ENCODE results near the gene ETFDH.
"Not testable (repeated sequence)": the region's sequence is repeated elsewhere in the genome, so short reads cannot be mapped to it uniquely, and the experiment has no call there.

Gene ETFDH

DNA sequence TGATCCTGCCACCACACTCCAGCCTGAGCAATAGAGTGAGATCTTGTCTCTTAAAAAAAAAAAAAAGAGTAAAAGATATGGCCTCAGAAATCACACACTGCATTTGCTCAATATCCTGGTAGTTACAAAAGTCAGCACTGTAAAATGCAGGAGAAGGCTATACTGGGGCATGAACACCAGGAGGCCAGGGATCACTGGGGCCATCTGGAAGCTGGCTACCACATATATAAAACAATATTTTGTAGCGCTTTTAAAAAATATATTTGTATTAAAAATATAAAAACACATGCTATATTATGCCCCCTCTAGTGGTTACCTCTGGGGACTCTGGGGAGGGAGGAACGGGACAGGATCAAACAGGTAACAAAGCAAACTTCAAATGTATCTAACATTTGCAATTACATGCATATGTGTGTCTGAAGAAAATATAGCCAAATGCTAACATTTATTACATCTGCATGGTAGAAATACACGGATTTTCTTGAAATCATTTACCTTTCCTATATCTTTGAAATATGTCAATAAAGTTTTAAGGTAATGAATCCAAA is 4.4 kb upstream of the ETFDH start:
- Mint-ChIP-seq H3K27me3 (no peaks in the 10 kb centered on the region), H3K36me3 (peaks cover 2% of the 10 kb centered on the region), H3K4me1 (ENCODE audit: low read depth) (peaks cover 14% of the 10 kb centered on the region), H3K9me3 (ENCODE audit: low read depth) (no peaks in the 10 kb centered on the region), H3K27ac (no peak overlapping the region), H3K4me3 (no peak overlapping the region)

- Mint-ChIP-seq H3K4me1 (ENCODE audit: low read depth) (peaks cover 20% of the 10 kb centered on the region), H3K4me3 (no peak overlapping the region), H3K36me3 (peaks cover 2% of the 10 kb centered on the region), H3K27ac (no peak overlapping the region), H3K9me3 (ENCODE audit: low read depth) (no peaks in the 10 kb centered on the region), H3K27me3 (no peaks in the 10 kb centered on the region)
Measured at GRCh38 chr4:158669310-158669709, 2.8 kb upstream of the ETFDH start.

DNA sequence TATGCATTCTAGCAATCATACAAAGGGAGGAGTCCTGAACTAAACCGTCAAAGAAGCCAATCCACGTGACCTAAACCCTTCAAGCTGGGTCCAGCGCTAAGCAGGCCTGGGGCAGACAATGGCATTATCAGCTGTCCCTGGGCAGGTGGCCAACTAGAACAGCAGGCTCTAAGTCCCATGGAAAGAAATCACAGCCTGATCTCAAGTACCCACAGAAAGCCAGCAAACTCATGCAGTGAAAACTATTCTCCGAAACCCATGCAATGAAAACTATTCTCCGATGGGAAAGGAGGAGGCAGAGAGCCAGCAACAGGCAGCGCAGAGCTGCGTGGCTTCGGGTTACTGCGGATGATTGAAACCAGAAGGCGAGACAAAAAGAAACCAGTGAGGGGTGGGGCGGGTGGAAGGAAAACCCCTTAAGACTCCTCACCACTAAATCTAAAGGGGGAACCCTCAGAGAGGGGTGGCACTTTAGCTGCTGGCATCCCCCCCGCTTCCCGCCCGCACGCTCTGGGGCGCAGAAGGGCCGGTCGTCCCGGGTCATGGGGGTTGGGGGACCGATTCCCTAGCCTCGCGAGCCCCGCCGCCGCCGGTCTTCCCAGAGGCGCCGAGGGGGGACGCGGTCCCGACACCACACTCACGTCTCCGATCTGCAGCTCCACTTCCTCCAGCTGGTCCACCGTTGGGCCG is 976 bp upstream of the ETFDH start:
- H3K36me3 Mint-ChIP-seq, result peaks cover 2% of the 10 kb centered on the region
- peak overlapping the region; percentile 97 for H3K27ac Mint-ChIP-seq
- no peaks in the 10 kb centered on the region for H3K27me3 Mint-ChIP-seq
- H3K4me3 Mint-ChIP-seq, result peak overlapping the region; percentile 98
- H3K4me1 Mint-ChIP-seq (ENCODE audit: low read depth), result peaks cover 22% of the 10 kb centered on the region
- H3K9me3 Mint-ChIP-seq (ENCODE audit: low read depth), result no peaks in the 10 kb centered on the region

DNA sequence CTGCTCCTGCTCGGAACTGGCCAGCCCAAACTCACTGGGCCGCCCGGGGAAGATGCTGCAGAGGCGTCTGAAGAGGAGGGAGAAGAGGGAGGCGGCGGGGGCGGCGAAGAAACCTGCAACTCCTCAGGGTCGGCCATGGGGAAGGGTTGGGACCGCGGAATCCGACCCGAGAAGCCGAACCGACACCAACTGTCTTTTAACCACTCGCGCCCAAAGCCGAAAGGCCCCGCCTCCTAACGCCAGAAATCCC is 506 bp upstream of the ETFDH start, which contains the start of gene C4orf46:
Gene C4orf46 (minus strand): TSS at position 223 of the 250 bp plus-strand sequence. CDS start 86 bp downstream, at position 137.
- Mint-ChIP-seq H3K27ac (peak within 1 kb of the TSS; percentile 97), H3K4me1 (ENCODE audit: low read depth) (peaks cover 23% of the 10 kb centered on the region), H3K36me3 (peaks cover 1% of the 10 kb centered on the region), H3K9me3 (ENCODE audit: low read depth) (no peaks in the 10 kb centered on the region), H3K27me3 (no peaks in the 10 kb centered on the region), H3K4me3 (peak within 1 kb of the TSS; percentile 98)

DNA sequence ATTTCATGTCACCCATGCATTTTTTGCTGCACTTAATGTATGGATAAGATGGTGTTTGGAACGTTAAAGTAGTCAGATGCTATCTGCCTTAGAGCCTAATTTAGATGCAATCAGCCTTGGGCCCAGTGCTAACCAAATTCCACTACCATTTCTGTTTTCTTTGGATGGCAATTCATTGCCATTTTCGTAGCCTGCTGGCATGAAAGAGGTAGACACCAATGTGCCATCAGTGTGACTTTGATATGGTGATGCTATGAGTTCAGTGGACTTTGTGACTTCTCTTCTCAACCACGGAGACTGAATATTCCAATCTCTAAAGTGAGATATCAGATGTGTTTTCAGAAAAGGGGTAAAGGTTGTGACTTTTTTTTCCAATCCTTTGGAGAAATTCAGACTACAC is 1.5 kb downstream of the ETFDH start:
- Mint-ChIP-seq H3K9me3 (ENCODE audit: low read depth) (no peaks in the 10 kb centered on the region), H3K4me3 (peak overlapping the region; percentile 98), H3K36me3 (peaks cover 4% of the 10 kb centered on the region), H3K27ac (no peak overlapping the region), H3K27me3 (no peaks in the 10 kb centered on the region), H3K4me1 (ENCODE audit: low read depth) (peaks cover 24% of the 10 kb centered on the region)

DNA sequence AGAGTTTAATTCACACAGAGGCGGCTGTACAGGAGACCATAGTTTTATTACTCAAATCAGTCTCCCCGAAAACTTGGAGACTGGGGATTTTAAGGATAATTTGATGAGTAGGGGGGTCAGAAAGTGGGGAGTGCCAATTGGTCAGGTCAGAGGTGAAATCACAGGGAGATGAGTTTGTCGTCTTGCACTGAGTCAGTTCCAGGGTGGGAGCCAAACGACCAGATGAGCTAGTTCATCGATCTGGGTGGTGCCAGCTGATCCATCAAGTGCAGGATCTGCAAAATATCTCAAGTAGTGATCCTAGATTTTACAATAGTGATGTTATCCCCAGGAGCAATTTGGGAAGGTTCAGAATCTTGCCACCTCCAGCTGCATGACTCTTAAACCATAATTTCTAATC is 4.0 kb downstream of the ETFDH start:
- Mint-ChIP-seq H3K27ac (no peak overlapping the region), H3K4me3 (no peak overlapping the region), H3K27me3 (no peaks in the 10 kb centered on the region), H3K36me3 (peaks cover 11% of the 10 kb centered on the region), H3K9me3 (ENCODE audit: low read depth) (no peaks in the 10 kb centered on the region), H3K4me1 (ENCODE audit: low read depth) (peaks cover 18% of the 10 kb centered on the region)

GRCh38 chr4:158678767-158679166 is 6.7 kb downstream of the ETFDH start:
- Mint-ChIP-seq H3K27me3 (no peaks in the 10 kb centered on the region), H3K4me1 (ENCODE audit: low read depth) (peaks cover 7% of the 10 kb centered on the region), H3K9me3 (ENCODE audit: low read depth) (no peaks in the 10 kb centered on the region), H3K27ac (no peak overlapping the region), H3K4me3 (no peak overlapping the region), H3K36me3 (peaks cover 14% of the 10 kb centered on the region)

GRCh38 chr4:158681629-158682028 is 9.5 kb downstream of the ETFDH start:
- Mint-ChIP-seq H3K4me3 (no peak overlapping the region), H3K36me3 (peaks cover 20% of the 10 kb centered on the region), H3K9me3 (ENCODE audit: low read depth) (no peaks in the 10 kb centered on the region), H3K27me3 (no peaks in the 10 kb centered on the region), H3K27ac (no peak overlapping the region), H3K4me1 (ENCODE audit: low read depth) (peaks cover 3% of the 10 kb centered on the region)

DNA sequence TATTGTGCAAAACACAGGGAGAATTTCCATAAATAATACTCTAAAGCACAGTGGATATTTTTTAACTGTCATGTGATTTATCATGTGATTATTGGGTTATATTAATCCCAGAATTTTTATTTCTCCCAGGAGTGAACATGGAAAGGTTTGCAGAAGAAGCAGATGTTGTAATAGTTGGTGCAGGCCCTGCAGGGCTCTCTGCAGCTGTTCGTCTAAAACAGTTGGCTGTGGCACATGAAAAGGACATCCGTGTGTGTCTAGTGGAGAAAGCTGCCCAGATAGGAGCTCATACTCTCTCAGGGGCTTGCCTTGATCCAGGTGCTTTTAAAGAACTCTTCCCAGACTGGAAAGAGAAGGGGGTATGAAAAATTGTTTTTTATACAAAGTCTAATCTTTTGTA is 10.0 kb downstream of the ETFDH start:
- Mint-ChIP-seq H3K27ac (no peak overlapping the region), H3K4me1 (ENCODE audit: low read depth) (peaks cover 2% of the 10 kb centered on the region), H3K9me3 (ENCODE audit: low read depth) (no peaks in the 10 kb centered on the region), H3K27me3 (no peaks in the 10 kb centered on the region), H3K4me3 (no peak overlapping the region), H3K36me3 (peaks cover 19% of the 10 kb centered on the region)

DNA sequence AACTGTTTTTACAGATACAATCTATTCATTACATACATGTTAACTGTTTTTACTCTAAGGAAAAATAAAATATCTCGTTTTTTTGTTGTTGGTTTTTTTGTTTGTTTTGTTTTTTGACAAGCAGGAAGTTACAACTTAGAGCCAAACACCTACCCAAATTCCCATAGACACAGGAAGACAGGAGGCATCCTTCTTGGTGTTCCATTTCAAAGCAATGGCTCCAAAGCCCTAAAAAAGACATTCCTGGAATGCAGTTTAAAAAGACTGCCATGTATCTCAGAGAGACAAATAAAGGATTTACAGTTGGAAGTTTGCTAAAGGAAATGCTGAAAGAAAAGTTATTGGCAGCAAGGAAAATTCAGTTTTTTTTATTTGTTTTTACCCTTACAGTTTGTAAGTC is 16.7 kb downstream of the ETFDH start:
- Mint-ChIP-seq H3K36me3 (peaks cover 15% of the 10 kb centered on the region), H3K4me3 (no peak overlapping the region), H3K27ac (no peak overlapping the region), H3K9me3 (ENCODE audit: low read depth) (no peaks in the 10 kb centered on the region), H3K27me3 (no peaks in the 10 kb centered on the region), H3K4me1 (ENCODE audit: low read depth) (no peaks in the 10 kb centered on the region)

DNA sequence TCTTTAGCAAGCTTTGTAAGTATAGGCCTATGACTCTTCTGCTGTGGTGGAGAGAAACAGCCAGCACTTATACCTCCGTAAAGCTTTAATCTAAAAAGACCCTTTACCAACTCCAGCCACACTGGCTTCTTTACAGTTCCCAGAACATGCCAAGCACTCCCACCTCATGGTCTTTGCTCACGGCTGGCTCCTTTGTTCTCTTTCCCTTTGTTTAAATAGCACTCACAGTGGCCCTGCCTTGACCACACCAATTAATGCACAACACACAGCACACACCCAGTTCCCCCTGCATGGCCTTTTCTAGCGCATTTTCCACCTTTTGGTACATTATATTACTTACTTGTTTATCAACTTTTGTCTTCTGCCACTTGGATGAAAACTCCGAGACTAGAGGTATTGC is 32.2 kb downstream of the ETFDH start:
- Mint-ChIP-seq H3K4me1 (ENCODE audit: low read depth) (no peaks in the 10 kb centered on the region), H3K36me3 (peaks cover 9% of the 10 kb centered on the region), H3K9me3 (ENCODE audit: low read depth) (no peaks in the 10 kb centered on the region), H3K27ac (no peak overlapping the region), H3K4me3 (no peak overlapping the region), H3K27me3 (no peaks in the 10 kb centered on the region)

GRCh38 chr4:158710814-158711213 is 38.7 kb downstream of the ETFDH start:
- Mint-ChIP-seq H3K27me3 (no peaks in the 10 kb centered on the region), H3K9me3 (ENCODE audit: low read depth) (no peaks in the 10 kb centered on the region), H3K36me3 (peaks cover 12% of the 10 kb centered on the region)

GRCh38 chr4:158712622-158713021 is 40.5 kb downstream of the ETFDH start:
- H3K4me1 Mint-ChIP-seq (ENCODE audit: low read depth); H3K27me3 Mint-ChIP-seq; H3K27ac Mint-ChIP-seq; H3K4me3 Mint-ChIP-seq; H3K36me3 Mint-ChIP-seq; H3K9me3 Mint-ChIP-seq (ENCODE audit: low read depth): not testable (repeated sequence)

More at GRCh38 chr4:158710814-158711213, 38.7 kb downstream of the ETFDH start:
- Mint-ChIP-seq H3K4me1 (ENCODE audit: low read depth) (peaks cover 4% of the 10 kb centered on the region), H3K27ac (no peak overlapping the region), H3K4me3 (no peak overlapping the region)

GRCh38 chr4:158714937-158715336 is 42.8 kb downstream of the ETFDH start:
- no peaks in the 10 kb centered on the region for H3K27me3 Mint-ChIP-seq
- H3K4me1 Mint-ChIP-seq (ENCODE audit: low read depth), result peaks cover 17% of the 10 kb centered on the region
- H3K4me3 Mint-ChIP-seq, result no peak overlapping the region
- H3K36me3 Mint-ChIP-seq, result peaks cover 10% of the 10 kb centered on the region
- no peaks in the 10 kb centered on the region for H3K9me3 Mint-ChIP-seq (ENCODE audit: low read depth)
- no peak overlapping the region for H3K27ac Mint-ChIP-seq

GRCh38 chr4:158715802-158716201 is 43.7 kb downstream of the ETFDH start:
- no peak overlapping the region for H3K27ac Mint-ChIP-seq

GRCh38 chr4:158721680-158722079 is 49.6 kb downstream of the ETFDH start:
- Mint-ChIP-seq H3K4me3 (peak overlapping the region; percentile 96), H3K27ac (peak overlapping the region; percentile 99)

More at GRCh38 chr4:158715802-158716201, 43.7 kb downstream of the ETFDH start:
- Mint-ChIP-seq H3K9me3 (ENCODE audit: low read depth) (no peaks in the 10 kb centered on the region), H3K4me3 (no peak overlapping the region), H3K4me1 (ENCODE audit: low read depth) (peaks cover 17% of the 10 kb centered on the region), H3K36me3 (peaks cover 10% of the 10 kb centered on the region), H3K27me3 (no peaks in the 10 kb centered on the region)

More at GRCh38 chr4:158721680-158722079, 49.6 kb downstream of the ETFDH start:
- H3K36me3 Mint-ChIP-seq, result peaks cover 16% of the 10 kb centered on the region
- no peaks in the 10 kb centered on the region for H3K9me3 Mint-ChIP-seq (ENCODE audit: low read depth)
- peaks cover 37% of the 10 kb centered on the region for H3K4me1 Mint-ChIP-seq (ENCODE audit: low read depth)
- peaks cover 1% of the 10 kb centered on the region for H3K27me3 Mint-ChIP-seq
